ENCODE results near the gene PCDHGB2.

- TF ChIP-seq POLR2AphosphoS5 (IDR thresholded peaks at IDR 0.05; ENCODE audit: low read depth, low read length), result no peak
- no peak for TF ChIP-seq REST (IDR thresholded peaks at IDR 0.05; ENCODE audit: insufficient read depth in 1 of 2, low read depth in 2 of 2, low read length in 2 of 2)
- TF ChIP-seq TAF1 (IDR thresholded peaks at IDR 0.05; ENCODE audit: borderline replicate concordance, insufficient read depth, low read length), result no peak
Observed at GRCh38 chr5:141373673-141374317, 14.0 kb downstream of the PCDHGB2 start, which contains the start of gene PCDHGA6.
